PC-9 (cell line): Measurements from ENCODE around the gene HIPK1.

Source experiments
- EZH2 ChIP-seq: fragments of 200-600 bp; sonication (generic); IDR thresholded peaks from 2 replicates; pipeline ENCODE4 v1.8.0; 2017; ENCODE audit warnings: antibody characterized with exemption, low read depth
- TF ChIP-seq, protein P1 (sequence below): fragments of 200-600 bp; sonication (generic); conservative IDR thresholded peaks from 2 replicates; pipeline ENCODE4 v1.6.1; 2017; ENCODE audit warnings: mixed run types, antibody characterized with exemption, mild to moderate bottlenecking, moderate library complexity

DNA sequence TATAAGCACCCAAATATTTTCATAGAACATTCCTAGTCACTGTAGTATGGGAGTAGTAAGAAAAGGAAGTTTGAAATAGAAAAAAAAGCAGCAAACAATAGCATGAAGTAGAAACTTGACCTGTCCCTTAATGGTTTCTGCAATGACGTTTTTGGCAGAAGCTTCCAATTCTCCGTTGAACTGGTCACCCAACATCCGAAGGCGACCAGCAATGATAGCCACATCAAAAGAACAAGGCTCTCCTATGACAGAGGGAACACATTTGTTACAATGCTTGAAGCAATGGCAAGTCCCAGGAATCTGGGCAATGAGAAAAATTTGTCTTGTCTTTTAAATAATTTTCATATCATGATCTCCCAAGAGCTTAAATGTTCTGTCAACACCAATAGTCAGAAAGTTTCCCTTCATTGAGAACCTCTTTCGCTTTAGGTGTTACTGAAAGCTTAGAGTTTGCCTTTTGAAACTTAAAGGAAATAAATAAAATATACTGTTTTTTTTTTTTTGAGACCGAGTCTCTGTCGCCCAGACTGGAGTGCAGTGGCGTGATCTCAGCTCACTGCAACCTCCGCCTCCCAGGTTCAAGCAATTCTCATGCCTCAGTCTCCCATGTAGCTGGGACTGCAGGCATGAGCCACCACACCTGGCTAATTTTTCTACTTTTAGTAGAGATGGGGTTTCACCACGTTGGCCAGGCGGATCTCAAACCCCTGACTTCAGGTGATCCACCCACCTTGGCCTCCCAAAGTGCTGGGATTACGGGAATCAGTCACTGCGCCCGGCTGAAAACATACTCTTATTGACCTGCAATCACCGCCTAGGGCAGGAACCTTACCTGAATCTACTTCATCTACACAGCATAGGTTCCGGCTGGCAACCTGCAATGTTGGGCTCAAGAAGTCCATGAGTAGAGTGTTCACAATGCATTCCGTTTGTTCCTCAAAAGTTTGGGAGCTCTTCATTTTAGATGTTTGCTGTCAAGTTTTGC is 42.4 kb upstream of the HIPK1 start:
- no peak for TF ChIP-seq EZH2
- TF ChIP-seq, protein P1, sequence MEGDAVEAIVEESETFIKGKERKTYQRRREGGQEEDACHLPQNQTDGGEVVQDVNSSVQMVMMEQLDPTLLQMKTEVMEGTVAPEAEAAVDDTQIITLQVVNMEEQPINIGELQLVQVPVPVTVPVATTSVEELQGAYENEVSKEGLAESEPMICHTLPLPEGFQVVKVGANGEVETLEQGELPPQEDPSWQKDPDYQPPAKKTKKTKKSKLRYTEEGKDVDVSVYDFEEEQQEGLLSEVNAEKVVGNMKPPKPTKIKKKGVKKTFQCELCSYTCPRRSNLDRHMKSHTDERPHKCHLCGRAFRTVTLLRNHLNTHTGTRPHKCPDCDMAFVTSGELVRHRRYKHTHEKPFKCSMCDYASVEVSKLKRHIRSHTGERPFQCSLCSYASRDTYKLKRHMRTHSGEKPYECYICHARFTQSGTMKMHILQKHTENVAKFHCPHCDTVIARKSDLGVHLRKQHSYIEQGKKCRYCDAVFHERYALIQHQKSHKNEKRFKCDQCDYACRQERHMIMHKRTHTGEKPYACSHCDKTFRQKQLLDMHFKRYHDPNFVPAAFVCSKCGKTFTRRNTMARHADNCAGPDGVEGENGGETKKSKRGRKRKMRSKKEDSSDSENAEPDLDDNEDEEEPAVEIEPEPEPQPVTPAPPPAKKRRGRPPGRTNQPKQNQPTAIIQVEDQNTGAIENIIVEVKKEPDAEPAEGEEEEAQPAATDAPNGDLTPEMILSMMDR: no peak
